IPS DF 6.9 (cell line): ENCODE data around the gene MEGF11.

Experiments
- DNase-seq: peaks from one replicate; pipeline ENCODE4 v3.0.0-alpha.2; 2013; ENCODE audit warnings: low read depth, low spot score
- H3K27ac ChIP-seq: one replicate; pipeline ENCODE4 v1.5.1; 2013; ENCODE audit warnings: low read length, control low read depth
- H3K27me3 ChIP-seq: 2 replicates; pipeline ENCODE4 v1.6.1; 2013; ENCODE audit warnings: mild to moderate bottlenecking, low read length; ENCODE audit not compliant: control insufficient read depth, insufficient read depth
- H3K36me3 ChIP-seq: 2 replicates; pipeline ENCODE4 v1.6.1; 2013; ENCODE audit warnings: low read length; ENCODE audit not compliant: control insufficient read depth, insufficient read depth
- H3K4me1 ChIP-seq: 2 replicates; pipeline ENCODE4 v1.6.1; 2013; ENCODE audit warnings: low read length; ENCODE audit not compliant: control insufficient read depth, insufficient read depth
- H3K4me3 ChIP-seq: 2 replicates; pipeline ENCODE4 v1.5.1; 2013; ENCODE audit warnings: mild to moderate bottlenecking, low read length
- H3K9me3 ChIP-seq: 2 replicates; pipeline ENCODE4 v1.6.1; 2013; ENCODE audit warnings: low read length, inconsistent platforms; ENCODE audit not compliant: control insufficient read depth, insufficient read depth
- WGBS: extraction: QIAGEN DNeasy Blood & Tissue Kit; methylation state at CpG from one replicate; pipeline ENCODE4 v1.1.7; 2013; ENCODE audit warnings: mixed read lengths, missing lambda C conversion rate; ENCODE audit not compliant: insufficient read length, insufficient coverage; 5-methylcytosine and 5-hydroxymethylcytosine counted together

Gene MEGF11

DNA sequence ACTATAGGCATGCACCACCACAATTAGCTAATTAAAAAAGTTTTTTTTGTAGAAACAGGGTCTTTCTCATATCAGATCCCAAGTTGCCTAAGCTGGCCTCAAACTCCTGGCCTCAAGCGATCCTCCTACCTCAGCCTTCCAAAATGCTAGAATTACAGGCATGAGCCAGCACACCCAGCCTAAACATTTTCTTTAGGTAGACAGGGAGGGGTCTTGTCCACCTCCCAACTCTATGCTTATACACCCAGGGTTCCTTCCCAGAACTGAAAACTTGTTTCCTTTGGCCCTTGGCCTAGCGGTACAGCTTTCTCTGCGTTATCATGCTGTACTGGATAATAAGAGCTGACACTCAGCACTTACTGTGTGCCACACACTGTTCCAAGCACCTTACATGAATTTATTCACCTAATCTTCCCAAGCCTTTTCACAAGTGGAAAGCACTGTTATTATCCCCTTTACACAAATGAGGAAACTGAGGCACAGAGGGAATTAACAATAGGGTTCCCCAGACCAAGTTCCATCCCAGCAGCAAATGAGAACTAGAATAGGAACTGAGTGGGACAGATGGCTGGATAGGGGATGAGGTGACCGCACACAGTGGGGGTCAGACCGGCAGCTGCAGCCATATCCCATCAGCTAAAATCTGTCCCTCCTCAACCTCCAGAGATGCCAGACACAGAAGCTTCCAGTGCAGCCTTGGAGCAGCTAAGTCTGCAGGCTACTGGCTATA lies 150.8 kb downstream of the MEGF11 start:
- H3K27me3 ChIP-seq = no peaks in the 10 kb centered on the region
- no CpG with 5 or more reads among the region's 5 CpGs for WGBS

DNA sequence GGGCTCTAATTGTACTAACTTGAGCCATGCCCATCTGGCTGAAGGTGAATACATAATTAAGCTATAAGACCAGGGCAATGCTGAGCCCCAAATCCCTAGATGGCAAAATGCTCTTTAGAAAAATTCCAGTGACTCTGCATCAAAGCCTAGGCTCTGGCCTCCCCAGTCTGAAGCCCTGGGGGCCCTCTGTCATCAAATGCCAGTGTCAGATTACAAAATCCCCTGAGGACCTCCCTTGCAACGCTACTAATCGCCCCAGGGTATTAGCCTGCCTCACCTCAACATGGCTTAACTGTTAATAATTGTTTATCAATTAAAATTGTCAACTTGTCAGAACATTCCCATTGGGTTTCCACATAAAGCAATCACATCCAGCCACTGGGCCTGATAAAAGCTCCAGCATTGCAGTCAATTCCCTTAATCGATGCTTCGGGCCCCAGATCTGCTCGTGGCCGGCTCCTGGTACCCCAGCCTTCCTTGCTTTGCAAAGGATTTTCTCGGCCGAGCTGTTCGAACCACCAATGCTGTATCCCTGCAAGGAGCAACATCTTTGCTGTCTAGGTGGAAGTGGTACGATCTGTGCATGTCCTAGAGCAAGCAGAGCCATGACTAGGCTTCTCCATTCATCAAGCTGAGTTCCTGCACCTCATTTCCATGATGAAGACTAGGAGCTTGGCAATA lies 151.7 kb downstream of the MEGF11 start:
- no CpG with 5 or more reads among the region's 10 CpGs for WGBS
- Histone ChIP-seq H3K27me3 (no peaks in the 10 kb centered on the region), H3K27ac (no peak overlapping the region), H3K36me3 (no peaks in the 10 kb centered on the region), H3K4me3 (no peak overlapping the region), H3K9me3 (no peaks in the 10 kb centered on the region), H3K4me1 (peaks cover 9% of the 10 kb centered on the region)
- no peak for DNase-seq

More for the DNA sequence above, 150.8 kb downstream of the MEGF11 start:
- Histone ChIP-seq H3K9me3 (no peaks in the 10 kb centered on the region), H3K36me3 (no peaks in the 10 kb centered on the region), H3K4me1 (peaks cover 9% of the 10 kb centered on the region), H3K4me3 (no peak overlapping the region), H3K27ac (no peak overlapping the region)
- DNase-seq = no peak

DNA sequence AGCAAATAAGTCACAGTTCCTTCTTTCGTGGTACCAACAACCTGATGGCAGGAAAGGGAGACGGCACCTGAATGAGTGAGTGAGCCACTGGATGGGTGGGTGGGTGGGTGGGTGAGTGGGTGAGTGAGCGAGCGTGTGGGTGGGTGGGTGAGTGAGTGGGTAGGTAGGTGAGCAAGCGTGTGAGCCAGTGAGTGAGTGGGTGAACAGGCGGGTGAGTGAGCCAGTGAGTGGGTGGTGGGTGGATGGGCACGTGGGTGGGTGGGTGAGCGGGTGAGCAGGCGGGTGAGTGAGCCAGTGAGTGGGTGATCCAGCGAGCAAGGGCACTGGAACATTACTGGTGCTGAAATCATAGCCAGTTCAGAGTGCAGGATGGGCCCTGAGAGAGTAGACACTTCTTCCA lies 152.8 kb downstream of the MEGF11 start:
- no peak for DNase-seq
- Histone ChIP-seq H3K9me3 (no peaks in the 10 kb centered on the region), H3K27me3 (no peaks in the 10 kb centered on the region), H3K36me3 (no peaks in the 10 kb centered on the region), H3K4me3 (no peak overlapping the region), H3K4me1 (peaks cover 10% of the 10 kb centered on the region), H3K27ac (no peak overlapping the region)
- no CpG with 5 or more reads among the region's 10 CpGs for WGBS

DNA sequence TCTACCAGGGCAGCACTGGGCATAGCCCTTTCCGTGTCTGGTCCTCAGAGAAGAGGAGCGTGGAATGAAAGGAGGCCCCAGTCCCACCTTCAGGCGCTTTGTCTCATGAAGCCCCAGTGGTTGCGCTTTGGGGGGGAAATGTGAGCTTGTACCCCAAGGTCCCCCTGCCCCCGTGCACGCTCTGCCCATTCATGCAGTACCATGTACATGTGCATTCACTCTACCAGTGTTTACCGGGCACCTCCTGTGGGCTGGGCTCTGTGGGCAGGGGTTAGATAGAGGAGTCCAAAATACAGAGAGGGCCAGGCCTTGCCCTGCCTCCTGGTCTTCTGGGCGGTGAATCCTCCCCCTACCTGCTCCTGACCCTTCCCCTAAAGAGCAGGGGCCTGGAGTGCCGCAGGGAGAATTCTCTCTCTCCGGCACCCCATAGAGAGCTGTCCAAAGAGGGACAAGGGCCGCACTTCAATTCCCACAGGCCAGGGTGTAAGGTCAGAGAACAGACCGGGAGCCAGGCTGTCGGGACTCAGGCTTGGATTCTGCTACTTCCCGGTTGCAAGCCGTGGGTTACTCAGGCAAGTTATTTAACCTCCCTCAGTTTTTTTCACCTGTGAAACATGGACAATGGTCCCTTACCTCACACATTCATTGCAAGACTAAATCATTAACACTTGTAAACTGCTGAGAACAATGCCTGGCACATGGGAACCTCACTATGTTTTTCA lies 153.4 kb downstream of the MEGF11 start:
- Histone ChIP-seq H3K4me1 (peaks cover 9% of the 10 kb centered on the region; the same call in 1 of the 2 replicates), H3K27ac (no peak overlapping the region), H3K27me3 (no peaks in the 10 kb centered on the region), H3K36me3 (no peaks in the 10 kb centered on the region), H3K4me3 (no peak overlapping the region), H3K9me3 (no peaks in the 10 kb centered on the region)
- DNase-seq = no peak
- WGBS = no CpG with 5 or more reads among the region's 15 CpGs

DNA sequence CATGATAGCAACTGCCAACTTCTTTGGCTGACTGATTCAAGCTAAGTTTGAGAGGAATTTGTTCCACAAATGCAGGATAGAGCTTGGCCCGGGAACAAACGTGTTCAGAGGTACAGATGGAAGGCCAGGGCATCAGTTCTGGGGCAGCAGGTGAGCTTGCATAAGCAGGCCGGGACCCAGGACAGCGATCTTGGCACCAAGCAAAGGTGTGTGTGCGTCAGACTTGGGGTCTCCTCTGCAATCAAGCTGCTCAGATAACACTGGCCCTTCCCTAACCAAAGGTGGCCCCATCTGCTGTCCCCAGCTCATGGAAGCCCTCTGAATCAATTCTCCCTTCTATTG lies 155.6 kb downstream of the MEGF11 start:
- peaks cover 9% of the 10 kb centered on the region; the same call in 1 of the 2 replicates for H3K4me1 ChIP-seq
- no peak overlapping the region for H3K4me3 ChIP-seq
- no peaks in the 10 kb centered on the region for H3K36me3 ChIP-seq
- H3K27me3 ChIP-seq = no peaks in the 10 kb centered on the region
- no peaks in the 10 kb centered on the region for H3K9me3 ChIP-seq
- H3K27ac ChIP-seq = no peak overlapping the region
- DNase-seq = no peak
- WGBS = no CpG with 5 or more reads among the region's 5 CpGs

DNA sequence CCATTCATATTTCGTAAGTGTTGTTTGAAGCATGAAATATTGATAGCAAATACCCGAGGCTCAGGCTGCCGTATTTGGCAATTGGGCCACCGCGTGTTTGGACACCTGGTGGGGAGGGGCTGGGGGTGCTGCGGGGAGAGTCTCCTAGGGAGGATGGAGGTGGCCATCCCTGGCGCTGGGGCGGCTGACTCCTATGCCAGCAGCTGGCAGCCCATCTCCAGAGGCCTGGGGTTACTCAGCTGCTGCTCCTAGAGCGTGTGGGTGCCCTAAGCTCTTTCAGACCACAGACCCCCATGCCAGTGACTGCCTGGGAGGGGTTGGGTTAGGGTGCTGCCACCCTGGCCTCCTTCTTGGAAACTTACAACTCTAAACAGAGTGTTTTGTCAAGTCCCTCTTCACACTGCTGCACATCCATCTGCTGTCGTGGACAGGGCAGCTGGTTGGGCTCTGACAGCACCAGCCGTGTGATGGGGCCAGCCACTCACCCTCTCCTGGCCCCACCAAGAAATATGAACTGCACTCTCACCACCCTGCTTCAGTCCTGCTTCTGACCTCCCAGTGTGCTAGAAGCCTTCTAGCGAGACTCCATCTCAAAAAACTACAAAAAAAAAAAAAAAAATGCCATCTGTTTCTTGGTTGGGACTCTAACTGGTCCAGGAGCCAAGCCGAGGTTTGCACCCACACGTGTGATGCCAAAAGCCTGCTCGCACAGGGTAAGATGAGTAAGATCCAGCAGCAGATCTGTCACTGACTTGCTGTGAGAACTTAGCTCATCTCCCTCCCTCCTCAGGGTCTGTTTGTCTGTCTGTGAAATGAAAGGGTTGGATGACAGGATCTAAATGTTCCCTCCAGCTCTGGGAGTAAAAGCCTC lies 156.2 kb downstream of the MEGF11 start:
- Histone ChIP-seq H3K27ac (no peak overlapping the region), H3K27me3 (no peaks in the 10 kb centered on the region), H3K4me1 (peaks cover 9% of the 10 kb centered on the region; the same call in 1 of the 2 replicates), H3K9me3 (no peaks in the 10 kb centered on the region), H3K36me3 (no peaks in the 10 kb centered on the region), H3K4me3 (no peak overlapping the region)
- DNase-seq = no peak
- WGBS = no CpG with 5 or more reads among the region's 15 CpGs

DNA sequence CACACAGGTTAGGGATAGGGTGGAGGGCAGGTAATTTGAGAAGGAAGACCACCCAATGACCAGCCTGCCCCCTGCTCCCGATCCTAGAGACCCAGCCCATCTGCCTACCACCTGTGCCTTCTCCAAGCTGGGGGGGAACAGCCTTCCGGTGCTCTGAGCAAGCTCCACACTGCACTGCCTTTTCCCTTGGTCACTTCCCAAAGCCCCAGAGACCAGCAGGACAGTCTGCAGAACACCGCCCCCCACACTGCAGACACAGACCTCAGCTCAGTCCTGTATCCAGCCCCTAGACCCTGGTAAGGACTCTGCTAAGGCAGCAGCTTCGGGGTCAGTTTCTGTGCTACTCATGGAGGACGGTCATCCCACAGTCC lies 156.9 kb downstream of the MEGF11 start:
- H3K36me3 ChIP-seq = no peaks in the 10 kb centered on the region
- H3K27me3 ChIP-seq = no peaks in the 10 kb centered on the region
- no peaks in the 10 kb centered on the region for H3K9me3 ChIP-seq
- no peak for DNase-seq
- peaks cover 9% of the 10 kb centered on the region; the same call in 1 of the 2 replicates for H3K4me1 ChIP-seq
- no peak overlapping the region for H3K27ac ChIP-seq
- no peak overlapping the region for H3K4me3 ChIP-seq
- WGBS = no CpG with 5 or more reads among the region's 5 CpGs

DNA sequence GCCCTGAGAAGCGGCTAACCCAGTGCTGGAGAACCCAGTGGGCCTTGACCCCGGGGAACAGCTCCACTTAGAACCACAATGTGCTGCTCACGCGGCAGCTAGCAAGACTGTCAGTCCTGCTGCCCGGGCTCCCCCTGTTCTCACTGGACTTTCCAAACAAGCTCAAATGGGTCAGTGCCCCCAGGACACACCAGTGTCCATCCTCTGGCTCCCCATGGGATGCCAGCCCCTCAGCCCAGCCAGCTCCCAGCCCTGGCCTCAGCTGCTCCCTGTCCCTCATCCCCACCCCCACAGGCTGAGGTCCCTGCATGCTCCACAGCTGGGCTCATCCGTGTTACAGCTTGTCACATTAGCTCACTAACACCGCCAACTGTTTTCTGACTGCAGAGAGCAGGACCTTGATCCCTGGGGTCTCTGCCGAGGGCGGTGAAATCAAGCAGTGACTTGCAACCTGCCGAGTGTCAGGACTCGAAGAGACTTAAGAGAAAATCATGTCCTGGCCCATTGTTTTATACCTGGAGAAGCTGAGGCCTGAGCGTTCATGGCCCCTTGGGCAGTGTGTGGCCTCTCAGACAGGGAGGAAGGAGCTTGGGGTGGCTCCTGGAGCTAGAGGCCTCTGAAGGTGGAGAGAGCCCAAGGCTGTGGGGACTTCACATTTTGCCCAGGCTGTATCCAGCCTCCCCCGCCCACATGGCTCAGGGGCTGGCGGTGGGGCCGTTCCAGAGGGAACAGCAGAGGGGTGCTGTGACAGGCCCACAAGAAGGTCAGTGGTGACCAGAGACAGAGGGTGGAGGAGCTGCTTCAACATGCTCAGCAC lies 157.5 kb downstream of the MEGF11 start:
- Histone ChIP-seq H3K36me3 (no peaks in the 10 kb centered on the region), H3K9me3 (no peaks in the 10 kb centered on the region), H3K4me1 (peaks cover 5% of the 10 kb centered on the region; the same call in 1 of the 2 replicates), H3K4me3 (no peak overlapping the region), H3K27me3 (no peaks in the 10 kb centered on the region), H3K27ac (no peak overlapping the region)
- DNase-seq = no peak
- no CpG with 5 or more reads among the region's 15 CpGs for WGBS

DNA sequence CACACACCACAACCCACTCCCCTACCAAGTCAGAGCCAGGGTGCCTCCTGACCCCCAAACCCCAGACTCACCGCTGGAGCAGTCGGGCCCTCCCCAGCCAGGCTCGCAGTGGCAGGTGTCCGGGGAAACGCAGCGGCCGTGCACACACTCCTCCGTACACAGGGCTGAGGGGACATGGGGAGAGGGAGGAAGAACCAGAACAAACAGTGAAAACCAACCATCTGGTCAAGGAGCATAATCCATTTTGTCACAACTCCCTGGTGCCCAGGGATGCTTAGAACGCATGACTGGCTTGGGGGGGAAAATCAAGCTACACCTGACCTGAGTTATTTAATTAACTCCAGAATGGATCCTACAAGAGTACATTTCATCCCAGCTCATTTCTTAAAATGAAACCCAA lies 159.2 kb downstream of the MEGF11 start:
- no peaks in the 10 kb centered on the region for H3K27me3 ChIP-seq
- H3K4me3 ChIP-seq = no peak overlapping the region
- H3K36me3 ChIP-seq = no peaks in the 10 kb centered on the region
- no CpG with 5 or more reads among the region's 9 CpGs for WGBS
- peaks cover 2% of the 10 kb centered on the region; the same call in 1 of the 2 replicates for H3K4me1 ChIP-seq
- H3K9me3 ChIP-seq = no peaks in the 10 kb centered on the region
- no peak for DNase-seq
- H3K27ac ChIP-seq = no peak overlapping the region
